BJ (cell line): ENCODE results near the gene CACNA1C. TPM values are rescaled to one million over a fixed set of nuclear protein-coding genes. Genes with fewer than 3 reads are reported as not detected.

Experiments used
- CTCF ChIA-PET: fragments of 350-600 bp; formaldehyde crosslinking; extraction: SDS; loops from one replicate; lab custom pipeline; 2021; ENCODE audit warnings: antibody characterized with exemption, inconsistent platforms; lab: Yijun Ruan, JAX
- POLR2A ChIA-PET: fragments of 300-600 bp; sonication (Branson Sonifier 250); formaldehyde crosslinking; extraction: SDS; loops from one replicate; lab custom pipeline; 2021; ENCODE audit warnings: antibody characterized with exemption; lab: Charles Lee
- DNase-seq: peaks from one replicate; pipeline ENCODE4 v3.0.0-alpha.2; 2011; ENCODE audit warnings: low read depth
- H3K27me3 ChIP-seq: 2 replicates; pipeline ENCODE4 v1.6.0; 2011; ENCODE audit warnings: low read length; ENCODE audit not compliant: control insufficient read depth, insufficient read depth
- H3K36me3 ChIP-seq: 2 replicates; pipeline ENCODE4 v1.5.1; 2011; ENCODE audit warnings: low read length; ENCODE audit not compliant: control insufficient read depth, insufficient read depth
- H3K4me3 ChIP-seq: 2 replicates; pipeline ENCODE4 v1.5.1; 2011; ENCODE audit warnings: low read depth, mild to moderate bottlenecking, control low read depth, low read length
- polyA plus RNA-seq: library from polyadenylated mRNA; depleted of rRNA; stranded (reverse); fragments of >200 nt; gene quantifications from 2 replicates; pipeline ENCODE4 v1.2.3, GENCODE V29; 2011
- TF ChIP-seq, protein P1 (sequence below): IDR thresholded peaks from 2 replicates; pipeline ENCODE4 v1.5.1; 2011; ENCODE audit warnings: low read depth, mild to moderate bottlenecking, control low read depth, inconsistent platforms, low read length, moderate library complexity; ENCODE audit not compliant: insufficient read depth

Gene CACNA1C
- polyA plus RNA-seq, 1 experiment, result 14.7 TPM

DNA sequence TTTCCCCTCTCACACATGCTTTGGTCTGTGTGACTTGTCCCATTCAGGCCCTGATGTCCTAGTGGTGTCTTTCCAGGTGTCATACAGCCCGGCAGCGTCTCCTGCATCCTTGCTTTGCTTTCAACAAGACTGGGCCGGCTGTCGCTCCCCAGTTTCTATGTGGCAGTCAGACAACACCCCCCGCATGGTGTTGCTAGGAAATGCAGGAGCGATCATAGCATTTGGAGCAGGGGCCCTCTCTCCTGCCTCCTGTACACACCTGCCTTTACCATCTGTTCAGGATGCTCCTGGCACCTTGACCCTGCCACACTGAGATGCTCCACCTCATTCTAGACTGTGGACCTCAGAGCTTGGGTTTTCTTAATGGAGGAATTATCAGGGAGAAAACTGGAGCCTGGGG, 29.5 kb downstream of the CACNA1C start:
- H3K36me3 ChIP-seq, result no peaks in the 10 kb centered on the region; the same call in 1 of the 2 replicates
- TF ChIP-seq, protein P1, sequence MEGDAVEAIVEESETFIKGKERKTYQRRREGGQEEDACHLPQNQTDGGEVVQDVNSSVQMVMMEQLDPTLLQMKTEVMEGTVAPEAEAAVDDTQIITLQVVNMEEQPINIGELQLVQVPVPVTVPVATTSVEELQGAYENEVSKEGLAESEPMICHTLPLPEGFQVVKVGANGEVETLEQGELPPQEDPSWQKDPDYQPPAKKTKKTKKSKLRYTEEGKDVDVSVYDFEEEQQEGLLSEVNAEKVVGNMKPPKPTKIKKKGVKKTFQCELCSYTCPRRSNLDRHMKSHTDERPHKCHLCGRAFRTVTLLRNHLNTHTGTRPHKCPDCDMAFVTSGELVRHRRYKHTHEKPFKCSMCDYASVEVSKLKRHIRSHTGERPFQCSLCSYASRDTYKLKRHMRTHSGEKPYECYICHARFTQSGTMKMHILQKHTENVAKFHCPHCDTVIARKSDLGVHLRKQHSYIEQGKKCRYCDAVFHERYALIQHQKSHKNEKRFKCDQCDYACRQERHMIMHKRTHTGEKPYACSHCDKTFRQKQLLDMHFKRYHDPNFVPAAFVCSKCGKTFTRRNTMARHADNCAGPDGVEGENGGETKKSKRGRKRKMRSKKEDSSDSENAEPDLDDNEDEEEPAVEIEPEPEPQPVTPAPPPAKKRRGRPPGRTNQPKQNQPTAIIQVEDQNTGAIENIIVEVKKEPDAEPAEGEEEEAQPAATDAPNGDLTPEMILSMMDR, result no peak
- no peak for DNase-seq
- H3K27me3 ChIP-seq, result no peaks in the 10 kb centered on the region
- POLR2A ChIA-PET, result no interaction called here
- H3K4me3 ChIP-seq, result no peak overlapping the region
- CTCF ChIA-PET, result interaction anchor here (1.2 kb wide), 1 partner anchor 501 kb away, joined by 4 read pairs; no protein-coding TSS in a partner anchor

- no peaks in the 10 kb centered on the region; the same call in 1 of the 2 replicates for H3K36me3 ChIP-seq
- ChIA-PET POLR2A (no interaction called here), CTCF (interaction anchor here (1.2 kb wide), 1 partner anchor 500 kb away, joined by 4 read pairs; no protein-coding TSS in a partner anchor)
- H3K4me3 ChIP-seq, result no peak overlapping the region
- no peaks in the 10 kb centered on the region for H3K27me3 ChIP-seq
- no peak for DNase-seq
- TF ChIP-seq, protein P1, result no peak
These were observed 30.2 kb downstream of the CACNA1C start for GRCh38 chr12:2083008-2083407.

DNA sequence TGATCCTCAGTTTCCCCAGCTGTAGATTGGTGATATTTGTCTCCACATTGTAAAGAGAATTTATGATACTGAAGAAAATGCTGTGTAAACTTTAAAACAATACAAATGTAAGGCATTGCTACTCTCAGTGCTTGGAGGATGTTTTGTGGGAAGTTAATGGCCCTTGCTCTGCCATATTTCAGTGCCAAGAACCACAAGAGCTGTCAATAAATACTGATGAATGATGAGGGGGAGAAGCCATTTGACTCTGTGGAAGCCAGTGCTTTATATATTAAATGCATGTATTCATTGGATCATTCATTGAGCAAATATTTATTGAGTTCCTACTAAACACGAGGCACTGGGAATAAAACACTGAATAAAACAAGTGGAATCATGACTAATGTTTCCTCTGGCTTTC, 30.8 kb downstream of the CACNA1C start:
- Histone ChIP-seq H3K36me3 (no peaks in the 10 kb centered on the region; the same call in 1 of the 2 replicates), H3K27me3 (no peaks in the 10 kb centered on the region), H3K4me3 (no peak overlapping the region)
- DNase-seq, result no peak
- POLR2A ChIA-PET, result no interaction called here
- CTCF ChIA-PET, result interaction anchor here (1.2 to 1.7 kb wide), 2 partner anchors 10 to 15 kb away, joined by 3 to 4 read pairs; no protein-coding TSS in a partner anchor
- TF ChIP-seq, protein P1, result no peak

DNA sequence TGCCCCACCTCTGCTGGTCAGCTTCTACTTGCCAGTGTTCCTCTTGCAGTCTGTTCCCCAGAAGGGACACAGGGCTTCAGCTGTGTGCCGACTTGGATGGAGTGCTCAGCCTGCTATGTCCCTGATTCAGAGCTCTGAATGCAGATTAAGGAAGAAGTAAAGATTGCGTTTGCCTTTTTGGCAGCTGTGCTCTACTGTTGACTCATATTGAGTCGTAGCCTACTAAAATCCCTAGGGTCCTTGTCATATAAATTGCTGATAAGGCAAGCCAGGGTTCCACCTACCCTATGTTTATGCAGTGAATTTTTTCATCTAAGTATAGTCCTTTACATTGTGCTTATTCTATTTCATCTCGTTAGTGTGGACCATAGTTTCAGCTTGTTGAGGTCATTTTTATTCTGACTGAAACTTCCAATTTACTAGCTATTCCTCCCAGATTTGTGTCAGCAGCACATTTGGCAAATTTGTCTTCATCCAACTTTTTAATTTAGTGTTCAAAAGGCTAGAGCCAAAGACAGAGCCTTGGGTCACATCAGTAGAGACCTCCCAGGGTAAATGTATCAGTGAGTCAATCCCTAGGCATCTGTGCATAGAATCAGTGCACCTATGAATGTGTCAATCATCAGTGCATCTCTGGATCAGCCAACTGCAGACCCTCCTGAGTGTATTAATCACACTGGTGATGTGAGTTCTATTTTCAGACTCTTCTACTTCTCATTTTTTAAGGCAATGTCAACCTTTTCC, 31.9 kb downstream of the CACNA1C start:
- peak; percentile 39 for DNase-seq
- TF ChIP-seq, protein P1, result no peak
- Histone ChIP-seq H3K36me3 (no peaks in the 10 kb centered on the region; the same call in 1 of the 2 replicates), H3K27me3 (no peaks in the 10 kb centered on the region), H3K4me3 (no peak overlapping the region)
- ChIA-PET CTCF (interaction anchor here (1.0 to 1.7 kb wide), 3 partner anchors 11 to 199 kb away, joined by 3 to 4 read pairs (median 3); no protein-coding TSS in a partner anchor), POLR2A (no interaction called here)

GRCh38 chr12:2092354-2092753, 39.6 kb downstream of the CACNA1C start:
- TF ChIP-seq, protein P1, result no peak
- H3K27me3 ChIP-seq, result no peaks in the 10 kb centered on the region
- DNase-seq, result no peak
- POLR2A ChIA-PET, result no interaction called here
- H3K4me3 ChIP-seq, result no peak overlapping the region
- CTCF ChIA-PET, result interaction anchor here (0.6 to 0.8 kb wide), 2 partner anchors 17 to 25 kb away, joined by 3 read pairs; no protein-coding TSS in a partner anchor
- H3K36me3 ChIP-seq, result no peaks in the 10 kb centered on the region
